Measurements from ENCODE around the gene RNF212B. TPM values are rescaled to one million over a fixed set of nuclear protein-coding genes. Genes with fewer than 3 reads are reported as not detected.

RNF212B gene
- total RNA-seq, 1 experiment from 2014 or later, result not detected

DNA sequence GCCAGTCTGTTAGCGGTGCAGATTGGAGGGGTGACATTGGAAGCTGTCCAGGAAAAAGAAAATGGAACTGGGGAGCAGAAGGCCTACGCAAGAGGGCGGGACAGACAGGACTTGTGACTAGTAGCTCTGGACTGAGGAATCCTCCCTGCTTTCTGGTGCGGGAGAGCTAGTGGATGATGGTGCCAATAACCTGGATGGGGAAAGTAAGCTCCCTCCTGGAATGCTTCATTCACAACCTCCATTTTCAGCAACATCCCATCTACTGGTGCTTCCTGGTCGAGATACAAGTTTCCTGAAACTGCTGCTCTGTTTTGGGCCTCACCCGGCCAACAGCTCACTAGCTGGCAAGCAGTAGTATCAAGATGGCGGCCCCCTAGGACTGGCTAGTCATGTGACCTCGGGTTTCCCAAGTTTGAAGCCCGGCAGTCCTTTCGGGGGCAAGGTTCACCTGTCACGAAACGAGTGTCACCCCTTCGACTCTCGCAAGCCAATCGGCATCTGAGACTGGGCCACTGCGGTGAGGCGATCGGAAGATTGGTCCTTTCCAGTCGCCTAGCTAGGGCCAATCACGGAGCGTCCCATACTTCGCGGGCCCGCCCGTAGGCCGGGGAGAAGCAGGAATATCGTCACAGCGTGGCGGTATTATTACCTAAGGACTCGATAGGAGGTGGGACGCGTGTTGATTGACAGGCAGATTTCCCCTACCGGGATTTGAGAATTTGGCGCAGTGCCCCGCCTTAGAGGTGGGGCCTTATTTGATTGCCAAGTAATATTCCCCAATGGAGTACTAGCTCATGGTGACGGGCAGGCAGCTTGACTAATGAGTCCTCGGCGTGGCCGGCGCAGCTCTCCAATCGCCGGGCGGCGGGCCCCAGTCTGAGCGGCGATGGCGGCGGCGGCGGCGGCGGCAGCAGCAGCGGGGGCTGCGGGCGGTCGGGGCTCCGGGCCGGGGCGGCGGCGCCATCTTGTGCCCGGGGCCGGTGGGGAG lies 83.1 kb downstream of the RNF212B start, which contains the start of gene PABPN1:
TSS of gene PABPN1 (plus strand) at position 874 of the 988 bp plus-strand sequence. CDS start at position 887, 13 bp downstream.
- BruUV-seq (replicated peaks), result TSS peak; percentile 92

DNA sequence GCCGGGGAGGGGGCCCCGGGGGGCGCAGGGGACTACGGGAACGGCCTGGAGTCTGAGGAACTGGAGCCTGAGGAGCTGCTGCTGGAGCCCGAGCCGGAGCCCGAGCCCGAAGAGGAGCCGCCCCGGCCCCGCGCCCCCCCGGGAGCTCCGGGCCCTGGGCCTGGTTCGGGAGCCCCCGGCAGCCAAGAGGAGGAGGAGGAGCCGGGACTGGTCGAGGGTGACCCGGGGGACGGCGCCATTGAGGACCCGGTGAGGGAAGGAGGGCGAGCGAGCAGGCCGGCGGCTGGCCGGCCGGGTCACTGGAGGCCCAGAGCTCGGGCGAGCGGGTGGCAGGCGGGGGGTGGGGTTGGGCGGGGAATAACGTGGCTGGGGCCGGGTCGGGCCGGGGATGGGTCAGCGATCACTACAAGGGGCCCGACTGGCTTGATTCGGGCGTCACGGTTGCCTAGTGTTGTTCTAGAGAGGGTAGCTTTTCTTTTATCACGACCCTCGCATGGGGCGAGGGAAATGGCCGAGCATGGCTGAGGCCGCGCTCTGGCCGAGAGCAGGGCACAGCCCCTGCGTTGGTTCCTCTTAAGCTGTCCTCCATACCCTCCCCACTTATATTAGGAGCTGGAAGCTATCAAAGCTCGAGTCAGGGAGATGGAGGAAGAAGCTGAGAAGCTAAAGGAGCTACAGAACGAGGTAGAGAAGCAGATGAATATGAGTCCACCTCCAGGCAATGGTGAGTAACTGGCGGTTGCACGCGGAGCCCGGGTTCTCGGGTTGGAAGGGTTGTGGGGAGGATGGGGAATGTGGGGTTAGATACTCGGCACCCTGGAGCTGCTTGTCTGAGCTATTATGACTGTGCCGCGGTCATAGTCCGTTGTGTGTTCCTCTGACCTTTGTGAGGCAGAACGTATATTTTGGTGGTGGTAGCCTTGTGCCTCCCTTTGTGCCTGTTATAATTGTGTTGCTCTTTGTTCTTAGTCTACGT lies 84.1 kb downstream of the RNF212B start:
- ChIA-PET CTCF (interaction anchor here (0.5 to 0.8 kb wide), 7 partner anchors 21 to 428 kb away, joined by 3 to 7 read pairs (median 4); no protein-coding TSS in a partner anchor), POLR2A (ENCODE audit: unreplicated experiment) (interaction anchor here (0.6 to 0.7 kb wide), 4 partner anchors 14 to 156 kb away, joined by 3 to 12 read pairs (median 8); no protein-coding TSS in a partner anchor)
- no peak for TF ChIP-seq EZH2 (IDR thresholded peaks at IDR 0.05; ENCODE audit: low read depth)
- TF ChIP-seq, protein P1, sequence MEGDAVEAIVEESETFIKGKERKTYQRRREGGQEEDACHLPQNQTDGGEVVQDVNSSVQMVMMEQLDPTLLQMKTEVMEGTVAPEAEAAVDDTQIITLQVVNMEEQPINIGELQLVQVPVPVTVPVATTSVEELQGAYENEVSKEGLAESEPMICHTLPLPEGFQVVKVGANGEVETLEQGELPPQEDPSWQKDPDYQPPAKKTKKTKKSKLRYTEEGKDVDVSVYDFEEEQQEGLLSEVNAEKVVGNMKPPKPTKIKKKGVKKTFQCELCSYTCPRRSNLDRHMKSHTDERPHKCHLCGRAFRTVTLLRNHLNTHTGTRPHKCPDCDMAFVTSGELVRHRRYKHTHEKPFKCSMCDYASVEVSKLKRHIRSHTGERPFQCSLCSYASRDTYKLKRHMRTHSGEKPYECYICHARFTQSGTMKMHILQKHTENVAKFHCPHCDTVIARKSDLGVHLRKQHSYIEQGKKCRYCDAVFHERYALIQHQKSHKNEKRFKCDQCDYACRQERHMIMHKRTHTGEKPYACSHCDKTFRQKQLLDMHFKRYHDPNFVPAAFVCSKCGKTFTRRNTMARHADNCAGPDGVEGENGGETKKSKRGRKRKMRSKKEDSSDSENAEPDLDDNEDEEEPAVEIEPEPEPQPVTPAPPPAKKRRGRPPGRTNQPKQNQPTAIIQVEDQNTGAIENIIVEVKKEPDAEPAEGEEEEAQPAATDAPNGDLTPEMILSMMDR (conservative IDR thresholded peaks at IDR 0.05), result no peak
- peak in 1 of 2 experiments; percentile 36 for DNase-seq
- no peaks in the 10 kb centered on the region for H3K9me3 ChIP-seq (ENCODE audit: insufficient read depth, low read depth)
- H3K27me3 ChIP-seq (ENCODE audit: insufficient read depth, low read depth), result no peaks in the 10 kb centered on the region
- peak overlapping the region; percentile 98 for H3K4me3 ChIP-seq
- H3K4me1 ChIP-seq (replicated peaks; ENCODE audit: insufficient read depth), result peaks cover 15% of the 10 kb centered on the region
- H3K9me2 ChIP-seq (ENCODE audit: insufficient read depth), result no peaks in the 10 kb centered on the region
- intact Hi-C loops (cut with micrococcal nuclease; ENCODE audit: unreplicated experiment), result loop anchor here (5.0 kb wide), 1 partner anchor 145 kb away; the partner anchor contains the start of gene NGDN
- H4K20me1 ChIP-seq (ENCODE audit: insufficient read depth), result no peaks in the 10 kb centered on the region
- no peak overlapping the region for H2AFZ ChIP-seq
- H3K4me2 ChIP-seq, result peak overlapping the region; percentile 90
- peaks cover 20% of the 10 kb centered on the region; the same call in 1 of the 2 replicates for H3K36me3 ChIP-seq (ENCODE audit: low read depth)
- H3F3A ChIP-seq (ENCODE audit: insufficient read depth, low read depth), result peaks cover 16% of the 10 kb centered on the region; the same call in 1 of the 2 replicates
- H3K27ac ChIP-seq, result peak overlapping the region; percentile 55; the same call in 1 of the 2 replicates
- BruUV-seq (replicated peaks), result no TSS peak
- H3K79me2 ChIP-seq (ENCODE audit: low read depth), result peaks cover 24% of the 10 kb centered on the region

More for the DNA sequence above, 83.1 kb downstream of the RNF212B start, which contains the start of gene PABPN1:
- Histone ChIP-seq H3K4me1 (replicated peaks; ENCODE audit: insufficient read depth) (peaks cover 15% of the 10 kb centered on the region), H3K79me2 (ENCODE audit: low read depth) (peaks cover 24% of the 10 kb centered on the region), H3K4me2 (peak within 1 kb of the TSS; percentile 90), H4K20me1 (ENCODE audit: insufficient read depth) (no peaks in the 10 kb centered on the region), H3K36me3 (ENCODE audit: low read depth) (peaks cover 20% of the 10 kb centered on the region; the same call in 1 of the 2 replicates), H3K4me3 (peak within 1 kb of the TSS; percentile 98), H3K27ac (peak within 1 kb of the TSS; percentile 68), H3K9me3 (ENCODE audit: insufficient read depth, low read depth) (no peaks in the 10 kb centered on the region), H3K9me2 (ENCODE audit: insufficient read depth) (no peaks in the 10 kb centered on the region), H3K27me3 (ENCODE audit: insufficient read depth, low read depth) (no peaks in the 10 kb centered on the region), H3F3A (ENCODE audit: insufficient read depth, low read depth) (peaks cover 10% of the 10 kb centered on the region; the same call in 1 of the 2 replicates), H2AFZ (peak within 1 kb of the TSS; percentile 78)
- TF ChIP-seq EZH2 (IDR thresholded peaks at IDR 0.05; ENCODE audit: low read depth), result no peak
- TF ChIP-seq, protein P1 (conservative IDR thresholded peaks at IDR 0.05), result no peak
- peak; percentile 95 to 98 for DNase-seq
- ChIA-PET POLR2A (ENCODE audit: unreplicated experiment) (interaction anchor here (0.6 to 1.1 kb wide), 6 partner anchors 14 to 1111 kb away, joined by 3 to 11 read pairs (median 4); partner anchors contain the start of genes ACIN1, BCL2L2 and C14orf119), CTCF (interaction anchor here (0.5 to 0.7 kb wide), 6 partner anchors 60 to 429 kb away, joined by 3 to 7 read pairs (median 5); no protein-coding TSS in a partner anchor)
- intact Hi-C loops (cut with micrococcal nuclease; ENCODE audit: unreplicated experiment), result loop anchor here (1.0 to 5.0 kb wide), 2 partner anchors 15 to 146 kb away; partner anchors contain the start of genes BCL2L2 and NGDN

Other genes with a start within 250 kb of the RNF212B start
- 13.3 and 13.9 TPM in 2 replicates for gene C14orf93, start 227.8 kb upstream of the RNF212B start, total RNA-seq (2021)
- 122 and 146 TPM in 2 replicates for gene PSMB5, start 203.0 kb upstream of the RNF212B start, total RNA-seq (2021)
- not detected in 2 replicates for gene PSMB11, start 195.7 kb upstream of the RNF212B start, total RNA-seq (2021)
- 16.4 and 18.8 TPM in 2 replicates for gene CDH24, start 180.4 kb upstream of the RNF212B start, total RNA-seq (2021)
- gene ACIN1, start 142.8 kb upstream of the RNF212B start, total RNA-seq (2021), result 113 and 171 TPM in 2 replicates
- gene C14orf119, start 142.4 kb upstream of the RNF212B start, total RNA-seq (2021), result 26.8 and 46.5 TPM in 2 replicates
- not detected in 2 replicates for gene CIROP, start 132.9 kb upstream of the RNF212B start, total RNA-seq (2021)
- gene CEBPE, start 118.7 kb upstream of the RNF212B start, total RNA-seq (2021), result not detected in 2 replicates
- 2.0 and 3.6 TPM in 2 replicates for gene SLC7A8, start 54.3 kb upstream of the RNF212B start, total RNA-seq (2021)
- gene HOMEZ, start 48.2 kb downstream of the RNF212B start, total RNA-seq (2021), result 14.0 TPM in 2 replicates
- 8.1 and 9.5 TPM in 2 replicates for gene PPP1R3E, start 64.9 kb downstream of the RNF212B start, total RNA-seq (2021)
- 20.3 and 25.7 TPM in 2 replicates for gene BCL2L2, start 68.9 kb downstream of the RNF212B start, total RNA-seq (2021)
- 107 and 142 TPM in 2 replicates for gene PABPN1, start 83.5 kb downstream of the RNF212B start, total RNA-seq (2021)
- not detected in 2 replicates for gene SLC22A17, start 115.0 kb downstream of the RNF212B start, total RNA-seq (2021)
- gene EFS, start 127.2 kb downstream of the RNF212B start, total RNA-seq (2021), result not detected in 2 replicates
- not detected in 2 replicates for gene IL25, start 134.9 kb downstream of the RNF212B start, total RNA-seq (2021)
- gene CMTM5, start 139.1 kb downstream of the RNF212B start, total RNA-seq (2021), result not detected in 2 replicates
- gene MYH6, start 170.3 kb downstream of the RNF212B start, total RNA-seq (2021), result not detected in 2 replicates
- not detected in 2 replicates for gene MYH7, start 197.7 kb downstream of the RNF212B start, total RNA-seq (2021)
- 23.1 and 27.6 TPM in 2 replicates for gene NGDN, start 231.8 kb downstream of the RNF212B start, total RNA-seq (2021)

All from PC-9 (cell line).